ENCODE results near the gene CLCN7. TPM values are rescaled to one million over a fixed set of nuclear protein-coding genes. Genes with fewer than 3 reads are reported as not detected.

The CLCN7 gene
- total RNA-seq, 1 donor = 161 TPM

- Histone ChIP-seq H3K4me3 (ENCODE audit: insufficient read depth, low read length) (no peak overlapping the region), H3K4me1 (ENCODE audit: insufficient read depth, low read length) (no peaks in the 10 kb centered on the region), H4K20me1 (ENCODE audit: insufficient read depth, low read length) (no peaks in the 10 kb centered on the region), H3K9me3 (ENCODE audit: low read depth, low read length) (no peaks in the 10 kb centered on the region), H3K4me2 (ENCODE audit: insufficient read depth, low read length) (no peak overlapping the region), H3K27ac (ENCODE audit: low read depth, low read length) (no peak overlapping the region), H3K27me3 (ENCODE audit: insufficient read depth, low read length) (no peaks in the 10 kb centered on the region), H3K36me3 (ENCODE audit: insufficient read depth, low read length) (no peaks in the 10 kb centered on the region), H2AFZ (ENCODE audit: low read length) (no peak overlapping the region), H3K79me2 (ENCODE audit: insufficient read depth, low read length) (no peaks in the 10 kb centered on the region)
- DNase-seq (ENCODE audit: insufficient read length, low spot score, missing footprints) = no peak
- TF ChIP-seq CTCF (IDR thresholded peaks at IDR 0.05; ENCODE audit: extremely low read depth, low read depth, low read length) = no peak
Measured at GRCh38 chr16:1439058-1439698, 35.6 kb downstream of the CLCN7 start.

- DNase-seq (ENCODE audit: insufficient read length, low spot score, missing footprints) = no peak
- no peaks in the 10 kb centered on the region for H3K4me1 ChIP-seq (ENCODE audit: insufficient read depth, low read length)
- H3K4me2 ChIP-seq (ENCODE audit: insufficient read depth, low read length) = no peak overlapping the region
- H3K36me3 ChIP-seq (ENCODE audit: insufficient read depth, low read length) = no peaks in the 10 kb centered on the region
- H2AFZ ChIP-seq (ENCODE audit: low read length) = no peak overlapping the region
- H3K79me2 ChIP-seq (ENCODE audit: insufficient read depth, low read length) = no peaks in the 10 kb centered on the region
- no peak overlapping the region for H3K27ac ChIP-seq (ENCODE audit: low read depth, low read length)
- H4K20me1 ChIP-seq (ENCODE audit: insufficient read depth, low read length) = no peaks in the 10 kb centered on the region
- H3K27me3 ChIP-seq (ENCODE audit: insufficient read depth, low read length) = no peaks in the 10 kb centered on the region
- no peak for TF ChIP-seq CTCF (IDR thresholded peaks at IDR 0.05; ENCODE audit: extremely low read depth, low read depth, low read length)
- no peak overlapping the region for H3K4me3 ChIP-seq (ENCODE audit: insufficient read depth, low read length)
- H3K9me3 ChIP-seq (ENCODE audit: low read depth, low read length) = no peaks in the 10 kb centered on the region
Measured at GRCh38 chr16:1438229-1439057, 36.4 kb downstream of the CLCN7 start.

GRCh38 chr16:1437606-1438005 is 37.2 kb downstream of the CLCN7 start:
- Histone ChIP-seq H3K36me3 (ENCODE audit: insufficient read depth, low read length) (no peaks in the 10 kb centered on the region), H3K27ac (ENCODE audit: low read depth, low read length) (no peak overlapping the region), H3K4me1 (ENCODE audit: insufficient read depth, low read length) (no peaks in the 10 kb centered on the region), H3K27me3 (ENCODE audit: insufficient read depth, low read length) (no peaks in the 10 kb centered on the region), H4K20me1 (ENCODE audit: insufficient read depth, low read length) (no peaks in the 10 kb centered on the region), H3K4me2 (ENCODE audit: insufficient read depth, low read length) (no peak overlapping the region), H3K9me3 (ENCODE audit: low read depth, low read length) (no peaks in the 10 kb centered on the region), H3K4me3 (ENCODE audit: insufficient read depth, low read length) (no peak overlapping the region), H2AFZ (ENCODE audit: low read length) (no peak overlapping the region), H3K79me2 (ENCODE audit: insufficient read depth, low read length) (no peaks in the 10 kb centered on the region)
- TF ChIP-seq CTCF (IDR thresholded peaks at IDR 0.05; ENCODE audit: extremely low read depth, low read depth, low read length) = no peak
- no peak for DNase-seq (ENCODE audit: insufficient read length, low spot score, missing footprints)

- no peak overlapping the region for H2AFZ ChIP-seq (ENCODE audit: low read length)
- TF ChIP-seq CTCF (IDR thresholded peaks at IDR 0.05; ENCODE audit: extremely low read depth, low read depth, low read length) = no peak
- no peaks in the 10 kb centered on the region for H3K36me3 ChIP-seq (ENCODE audit: insufficient read depth, low read length)
- H3K27me3 ChIP-seq (ENCODE audit: insufficient read depth, low read length) = no peaks in the 10 kb centered on the region
- no peak for DNase-seq (ENCODE audit: insufficient read length, low spot score, missing footprints)
- H3K79me2 ChIP-seq (ENCODE audit: insufficient read depth, low read length) = no peaks in the 10 kb centered on the region
- no peak overlapping the region for H3K27ac ChIP-seq (ENCODE audit: low read depth, low read length)
- H3K4me1 ChIP-seq (ENCODE audit: insufficient read depth, low read length) = no peaks in the 10 kb centered on the region
- H3K4me3 ChIP-seq (ENCODE audit: insufficient read depth, low read length) = no peak overlapping the region
- no peaks in the 10 kb centered on the region for H3K9me3 ChIP-seq (ENCODE audit: low read depth, low read length)
- H3K4me2 ChIP-seq (ENCODE audit: insufficient read depth, low read length) = no peak overlapping the region
- no peaks in the 10 kb centered on the region for H4K20me1 ChIP-seq (ENCODE audit: insufficient read depth, low read length)
Measured at GRCh38 chr16:1436731-1437355, 38.0 kb downstream of the CLCN7 start.
